Muscle layer of duodenum (tissue), 2 donors: ENCODE results near the gene TM4SF20.

ENCODE experiments used
- H3K27ac ChIP-seq: one replicate; pipeline ENCODE4 v1.7.0; 2013; ENCODE audit warnings: mild to moderate bottlenecking, low read length
- H3K27me3 ChIP-seq: one replicate; pipeline ENCODE4 v1.7.0; 2013; ENCODE audit warnings: low read depth, mild to moderate bottlenecking, control low read depth, low read length
- H3K36me3 ChIP-seq, 2 donors: one replicate each; pipeline ENCODE4 v1.7.0; 2013; ENCODE audit warnings: low read length in 2 of 2, control low read depth in 1 of 2, mild to moderate bottlenecking in 1 of 2; ENCODE audit not compliant: insufficient read depth in 2 of 2, control insufficient read depth in 1 of 2
- H3K4me1 ChIP-seq, 2 donors: one replicate each; pipeline ENCODE4 v1.7.0; 2013; ENCODE audit warnings: low read length in 2 of 2, mild to moderate bottlenecking in 2 of 2, control low read depth in 1 of 2, moderate library complexity in 1 of 2; ENCODE audit not compliant: insufficient read depth in 2 of 2, control insufficient read depth in 1 of 2
- H3K4me3 ChIP-seq, 2 donors: one replicate each; pipeline ENCODE4 v1.7.0; 2013; ENCODE audit warnings: low read length in 2 of 2, low read depth in 1 of 2, mild to moderate bottlenecking in 1 of 2
- H3K9me3 ChIP-seq, 2 donors: one replicate each; pipeline ENCODE4 v1.7.0; 2013; ENCODE audit warnings: low read length in 2 of 2, control low read depth in 1 of 2, mild to moderate bottlenecking in 1 of 2; ENCODE audit not compliant: control insufficient read depth in 1 of 2
- donor health status: healthy.

TM4SF20 gene

GRCh38 chr2:227312579-227312978 is 66.5 kb downstream of the TM4SF20 start:
- Histone ChIP-seq H3K4me3 (no peak overlapping the region), H3K27me3 (no peaks in the 10 kb centered on the region), H3K36me3 (no peaks in the 10 kb centered on the region), H3K4me1 (no peaks in the 10 kb centered on the region), H3K9me3 (no peaks in the 10 kb centered on the region), H3K27ac (no peak overlapping the region)
